CD4-positive, alpha-beta T cell treated with Interleukin-17A for 4 hours (primary cell): Measurements from ENCODE around the gene DHRS2.
"Not testable (repeated sequence)": the region's sequence is repeated elsewhere in the genome, so short reads cannot be mapped to it uniquely, and the experiment has no call there.

ENCODE experiments used
- DNase-seq: peaks from one replicate; pipeline ENCODE4 v3.0.0-alpha.2; 2020; ENCODE audit warnings: mixed read lengths

DHRS2 gene, protein sequence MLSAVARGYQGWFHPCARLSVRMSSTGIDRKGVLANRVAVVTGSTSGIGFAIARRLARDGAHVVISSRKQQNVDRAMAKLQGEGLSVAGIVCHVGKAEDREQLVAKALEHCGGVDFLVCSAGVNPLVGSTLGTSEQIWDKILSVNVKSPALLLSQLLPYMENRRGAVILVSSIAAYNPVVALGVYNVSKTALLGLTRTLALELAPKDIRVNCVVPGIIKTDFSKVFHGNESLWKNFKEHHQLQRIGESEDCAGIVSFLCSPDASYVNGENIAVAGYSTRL

GRCh38 chr14:23636317-23637211 lies at the start of gene DHRS2:
DHRS2 (plus strand) TSS chr14:23636364; CDS start chr14:23638865, 2,501 bp downstream.
- no peak for DNase-seq

- peak; percentile 88 for DNase-seq
Observed at GRCh38 chr14:23588884-23589598, 47.1 kb upstream of the DHRS2 start.

DNA sequence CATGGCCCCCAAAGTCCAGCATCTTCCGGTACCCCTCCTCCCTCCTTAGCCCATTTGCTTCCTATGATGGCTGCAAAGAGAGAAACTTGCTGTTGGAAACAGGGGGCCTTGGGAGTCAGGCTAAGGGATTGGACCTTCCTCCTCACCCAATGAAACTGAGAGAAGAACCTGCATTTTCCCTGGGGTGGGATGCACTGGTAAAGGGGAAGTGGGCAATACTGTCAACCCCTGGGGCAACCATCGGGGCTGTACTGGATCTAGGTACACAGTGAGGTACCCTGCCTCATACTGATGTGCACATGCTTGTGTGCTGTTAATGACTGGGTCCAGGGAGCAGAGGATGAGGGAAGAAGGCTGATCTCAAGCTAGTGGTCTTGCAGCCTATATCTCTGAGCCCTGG lies 46.6 kb upstream of the DHRS2 start:
- DNase-seq = no peak

GRCh38 chr14:23590198-23590597 lies 46.0 kb upstream of the DHRS2 start:
- DNase-seq = no peak

DNA sequence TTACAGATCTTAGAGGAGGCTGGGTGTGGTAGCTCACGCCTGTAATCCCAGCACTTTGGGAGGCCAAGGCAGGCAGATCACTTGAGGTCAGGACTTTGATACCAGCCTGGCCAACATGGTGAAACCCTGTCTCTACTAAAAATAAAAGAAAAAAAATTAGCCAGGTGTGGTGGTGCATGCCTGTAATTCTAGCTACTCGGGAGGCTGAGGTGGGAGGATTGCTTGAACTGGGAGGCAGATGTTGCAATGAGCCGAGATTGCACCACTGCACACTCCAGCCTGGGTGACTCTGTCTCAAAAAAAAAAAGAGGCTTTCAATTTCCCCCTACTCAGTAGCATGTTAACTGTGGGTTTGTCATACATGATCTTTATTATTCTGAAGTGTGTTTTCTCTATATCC lies 42.0 kb upstream of the DHRS2 start:
- not testable (repeated sequence) for DNase-seq

- DNase-seq = no peak
Observed at GRCh38 chr14:23600322-23600707, 35.8 kb upstream of the DHRS2 start.

GRCh38 chr14:23600806-23601205 lies 35.4 kb upstream of the DHRS2 start:
- DNase-seq = no peak

GRCh38 chr14:23601424-23601823 lies 34.7 kb upstream of the DHRS2 start:
- DNase-seq = no peak

- no peak for DNase-seq
Observed at GRCh38 chr14:23601845-23602180, 34.4 kb upstream of the DHRS2 start.

DNA sequence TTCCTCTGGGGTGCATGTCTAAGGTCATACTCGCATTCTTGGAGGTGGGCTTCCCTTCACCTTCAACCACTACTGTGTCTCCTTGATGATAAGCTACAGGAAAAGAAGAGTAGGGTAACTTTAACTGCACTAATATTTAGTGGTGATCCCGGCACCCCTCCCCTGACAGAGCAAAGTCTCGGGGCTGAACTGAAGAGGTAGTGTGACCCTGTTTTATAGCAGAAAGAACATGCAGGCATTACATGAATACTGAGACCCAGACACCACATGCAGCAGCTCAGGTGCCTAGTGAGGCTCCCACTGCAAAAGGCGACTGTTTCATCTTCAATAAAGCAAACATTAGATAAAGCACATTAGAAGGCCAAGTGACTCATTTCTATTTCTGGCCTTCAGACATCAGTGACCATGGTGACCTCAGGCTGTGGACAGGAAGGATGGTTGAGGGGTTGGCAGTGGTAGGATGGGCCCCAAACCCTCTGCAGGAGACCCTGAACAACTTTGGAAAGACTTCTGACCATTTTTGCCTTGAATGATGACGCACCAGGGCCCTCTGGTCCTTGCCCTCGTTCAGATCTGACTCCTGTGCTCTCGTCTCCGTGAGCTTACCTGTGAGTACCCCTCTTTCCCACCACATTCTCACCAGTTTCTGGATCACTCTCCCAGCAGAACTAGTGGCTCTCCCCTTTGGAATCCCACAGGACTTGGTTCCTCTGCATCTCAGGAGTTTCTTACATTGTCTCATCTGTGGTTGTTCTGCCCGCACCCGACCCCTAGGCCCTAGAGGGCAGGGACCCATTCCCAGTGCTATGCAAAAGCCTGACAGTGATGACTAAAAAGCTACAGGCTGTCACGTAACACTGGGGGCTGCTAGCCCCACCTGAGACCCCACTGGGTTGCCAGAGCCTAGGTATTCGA lies 33.7 kb upstream of the DHRS2 start:
- no peak for DNase-seq

- DNase-seq = no peak
Observed at GRCh38 chr14:23603103-23603502, 33.1 kb upstream of the DHRS2 start.

DNA sequence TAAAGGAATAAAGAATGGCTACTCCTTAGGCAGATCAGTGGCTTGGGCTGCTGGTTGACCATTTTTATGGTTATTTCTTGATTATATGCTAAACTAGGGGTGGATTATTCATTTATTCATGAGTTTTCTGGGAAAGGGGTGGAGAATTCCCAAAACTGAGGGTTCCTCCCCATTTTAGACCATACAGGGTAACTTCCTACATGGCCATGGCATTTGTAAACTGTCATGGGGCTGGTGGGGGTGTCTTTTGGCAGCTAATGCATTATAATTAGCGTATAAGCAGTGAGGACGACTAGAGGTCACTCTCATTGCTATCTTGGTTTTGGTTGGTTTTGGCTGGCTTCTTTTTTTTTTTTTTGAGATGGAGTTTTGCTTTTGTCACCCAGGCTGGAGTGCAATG lies 32.0 kb upstream of the DHRS2 start:
- DNase-seq = no peak

GRCh38 chr14:23604675-23605170 lies 31.4 kb upstream of the DHRS2 start:
- DNase-seq = no peak

- no peak for DNase-seq
Observed at GRCh38 chr14:23605931-23606585, 30.1 kb upstream of the DHRS2 start.

DNA sequence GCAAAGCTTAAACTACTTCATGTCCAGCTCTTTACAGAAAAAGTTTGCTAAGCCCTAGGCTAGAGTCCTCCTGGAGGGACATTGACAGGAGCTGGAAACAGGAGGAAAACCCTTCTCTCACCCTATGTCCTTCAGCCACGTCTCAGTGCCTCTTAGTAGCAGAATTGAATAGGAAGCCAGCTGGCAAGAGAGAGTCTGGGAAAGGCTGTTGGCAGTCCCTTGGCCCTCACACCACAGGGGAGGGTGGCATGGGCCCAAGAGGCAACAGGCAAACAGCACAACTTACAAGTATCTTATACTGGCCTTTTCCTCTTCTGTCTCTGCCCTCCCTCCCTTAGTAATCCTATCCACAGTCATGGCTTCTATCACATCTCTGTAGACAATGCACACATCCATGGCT lies 27.7 kb upstream of the DHRS2 start:
- DNase-seq = no peak

- DNase-seq = no peak
Observed at GRCh38 chr14:23609001-23609400, 27.2 kb upstream of the DHRS2 start.

DNA sequence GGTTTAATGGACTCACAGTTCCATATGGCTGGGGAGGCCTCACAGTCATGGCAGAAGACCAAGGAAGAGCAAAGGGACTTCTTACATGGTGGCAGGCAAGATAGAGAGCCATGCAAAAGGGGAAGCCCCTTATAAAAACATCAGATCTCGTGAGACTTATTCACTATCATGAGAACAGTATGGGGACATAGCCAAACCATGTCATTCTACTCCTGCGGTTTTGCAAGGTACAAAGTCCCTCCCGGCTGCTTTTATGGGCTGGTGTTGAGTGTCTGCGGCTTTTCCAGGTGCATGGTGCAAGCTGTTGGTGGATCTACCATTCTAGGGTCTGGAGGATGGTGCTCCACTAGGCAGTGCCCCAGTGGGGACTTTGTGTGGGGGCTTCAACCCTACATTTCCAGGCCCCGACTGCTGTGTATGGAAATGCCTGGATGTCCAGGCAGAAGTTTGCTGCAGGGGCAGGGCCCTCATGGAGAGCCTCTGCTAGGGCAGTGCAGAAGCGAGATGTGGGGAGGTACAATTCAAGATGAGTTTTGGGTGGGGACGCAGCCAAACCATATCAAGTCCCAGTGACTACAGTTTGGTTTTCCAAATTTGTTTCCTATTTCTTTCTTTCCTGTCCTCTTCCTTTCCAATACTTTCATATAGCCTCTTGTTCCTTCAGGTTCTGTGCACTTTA lies 26.6 kb upstream of the DHRS2 start:
- not testable (repeated sequence) for DNase-seq

GRCh38 chr14:23610090-23610814 lies 25.9 kb upstream of the DHRS2 start:
- DNase-seq = peak; percentile 37

DNA sequence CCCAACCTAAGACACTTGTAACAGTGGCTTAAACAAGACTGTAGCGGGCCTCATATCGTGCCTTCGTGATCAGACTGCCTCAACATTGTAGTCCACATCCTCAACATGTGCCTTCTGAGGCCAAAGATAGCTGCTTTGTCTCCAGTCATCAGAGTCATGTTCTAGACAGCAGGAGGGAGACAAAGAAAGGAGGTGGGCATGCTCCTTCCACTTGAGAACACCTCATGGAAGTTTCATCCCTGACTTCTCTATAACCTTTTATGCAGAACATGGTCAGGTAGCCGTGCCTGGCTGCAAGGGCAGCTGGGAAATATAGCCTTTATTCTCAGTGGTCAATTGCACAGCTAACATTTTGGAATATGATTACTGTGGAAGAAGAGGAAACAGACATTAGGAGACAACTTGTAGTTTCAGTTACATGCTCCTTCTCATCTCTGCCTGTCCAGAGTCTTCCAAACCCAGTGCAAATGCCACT lies 25.3 kb upstream of the DHRS2 start:
- peak; percentile 8 for DNase-seq

DNA sequence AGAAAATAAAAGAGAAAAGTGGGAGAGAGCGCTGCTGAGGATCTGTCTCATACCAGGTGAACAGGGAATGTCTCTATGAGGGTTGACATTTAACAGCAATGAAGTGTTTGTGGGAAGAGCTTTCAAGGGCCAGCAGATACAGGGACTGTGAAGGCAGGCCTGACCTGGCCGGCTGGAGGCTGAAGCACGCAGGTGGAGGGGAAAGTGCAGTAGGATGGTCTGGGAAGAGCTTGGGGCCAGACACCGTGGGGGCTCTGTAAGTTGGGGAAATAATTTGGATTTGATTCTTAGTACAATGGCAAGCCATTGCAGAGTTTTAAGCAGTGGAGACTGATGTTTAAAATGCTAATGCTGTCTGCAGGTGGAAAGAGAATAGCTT lies 23.8 kb upstream of the DHRS2 start:
- no peak for DNase-seq
